H1 (cell line): Measurements from ENCODE around the gene INTS1. TPM values are rescaled to one million over a fixed set of nuclear protein-coding genes. Genes with fewer than 3 reads are reported as not detected.

ENCODE experiments used
- CTCF ChIA-PET: fragments of 300-600 bp; sonication (Branson Sonifier 250); formaldehyde crosslinking; loops from one replicate; lab custom pipeline; 2021; ENCODE audit not compliant: partially characterized antibody; lab: Charles Lee
- POLR2A ChIA-PET: fragments of 300-600 bp; sonication (Branson Sonifier 250); formaldehyde crosslinking; loops from one replicate; lab custom pipeline; 2021; ENCODE audit warnings: inconsistent platforms; ENCODE audit not compliant: partially characterized antibody; lab: Charles Lee
- DNase-seq, 2 experiments: peaks; one replicate each; pipeline versions ENCODE4 v3.0.0 to v3.0.0-alpha.2; 2010 to 2022; ENCODE audit warnings: low spot score in 2 of 2, low read depth in 1 of 2, mixed read lengths in 1 of 2
- FAIRE-seq: peaks from 2 replicates; lab custom pipeline; 2011; peaks lifted over from hg19 to GRCh38; lab: Jason Lieb, UNC
- H2AFZ ChIP-seq: 2 replicates; pipeline ENCODE4 v1.8.1; 2012; ENCODE audit warnings: low read length, inconsistent platforms
- H2AK5ac ChIP-seq: 2 replicates; pipeline ENCODE4 v1.6.1; 2013; ENCODE audit warnings: low read depth, low read length
- H2BK120ac ChIP-seq: replicated peaks from 2 replicates; pipeline ENCODE3; 2013; ENCODE audit warnings: low read depth, low read length, inconsistent platforms
- H2BK12ac ChIP-seq: 2 replicates; pipeline ENCODE4 v1.6.1; 2013; ENCODE audit warnings: low read depth, low read length
- H2BK15ac ChIP-seq: 2 replicates; pipeline ENCODE4 v1.6.1; 2013; ENCODE audit warnings: low read length
- H2BK20ac ChIP-seq: 2 replicates; pipeline ENCODE4 v1.6.1; 2013; ENCODE audit warnings: low read length
- H2BK5ac ChIP-seq: 2 replicates; pipeline ENCODE4 v1.6.1; 2013; ENCODE audit warnings: low read depth, low read length
- H3K14ac ChIP-seq: 2 replicates; pipeline ENCODE4 v1.6.1; 2013; ENCODE audit warnings: inconsistent platforms; ENCODE audit not compliant: insufficient read length
- H3K18ac ChIP-seq: 2 replicates; pipeline ENCODE4 v1.6.1; 2013; ENCODE audit warnings: low read length; ENCODE audit errors: extremely low read depth
- H3K23ac ChIP-seq: 2 replicates; pipeline ENCODE4 v1.6.1; 2013; ENCODE audit warnings: inconsistent platforms; ENCODE audit not compliant: insufficient read length
- H3K23me2 ChIP-seq: 2 replicates; pipeline ENCODE4 v1.6.1; 2013; ENCODE audit warnings: low read depth, low read length
- H3K27ac ChIP-seq: 2 replicates; pipeline ENCODE4 v1.6.1; 2011; ENCODE audit warnings: low read depth, low read length, inconsistent platforms
- H3K27me3 ChIP-seq, 4 experiments: replicated peaks in 1 of 4; 1 replicate in 1 of 4; 2 replicates in 3 of 4; pipeline versions ENCODE4 v1.6.1 to v1.8.1; 2011 to 2013; ENCODE audit warnings: low read length in 3 of 4, mild to moderate bottlenecking in 3 of 4, inconsistent platforms in 2 of 4, mixed read lengths in 2 of 4, moderate library complexity in 1 of 4; ENCODE audit not compliant: control insufficient read depth in 3 of 4, insufficient read depth in 3 of 4; ENCODE audit errors: extremely low read depth in 1 of 4
- H3K36me3 ChIP-seq, 4 experiments: 2 replicates each; pipeline versions ENCODE4 v1.6.1 to v1.8.1; 2011 to 2013; ENCODE audit warnings: mild to moderate bottlenecking in 4 of 4, low read length in 3 of 4, moderate library complexity in 2 of 4, control low read depth in 1 of 4, inconsistent platforms in 1 of 4; ENCODE audit not compliant: insufficient read depth in 4 of 4, control insufficient read depth in 2 of 4
- H3K4ac ChIP-seq: replicated peaks from 2 replicates; pipeline ENCODE3; 2013; ENCODE audit warnings: low read length, low read depth, mixed read lengths, inconsistent platforms; ENCODE audit not compliant: insufficient read length
- H3K4me1 ChIP-seq, 4 experiments: replicated peaks in 1 of 4; 1 replicate in 1 of 4; 2 replicates in 3 of 4; pipeline versions ENCODE4 v1.6.1 to v1.8.1; 2011 to 2013; ENCODE audit warnings: low read length in 3 of 4, inconsistent platforms in 2 of 4, mixed read lengths in 1 of 4; ENCODE audit not compliant: insufficient read depth in 4 of 4, control insufficient read depth in 3 of 4
- H3K4me2 ChIP-seq, 2 experiments: 2 replicates each; pipeline versions ENCODE4 v1.6.1 to v1.8.1; 2011 to 2013; ENCODE audit warnings: low read depth in 2 of 2, low read length in 2 of 2, control low read depth in 1 of 2, inconsistent platforms in 1 of 2, mild to moderate bottlenecking in 1 of 2; ENCODE audit not compliant: insufficient read depth in 1 of 2
- H3K4me3 ChIP-seq, 4 experiments: fragments of 200-600, 300-600 bp in 1 of 4; sonication (generic), shearing (Covaris generic), sonication (Bioruptor Twin) in 1 of 4; 2 replicates each; pipeline versions ENCODE4 v1.5.1 to v1.8.1; 2011 to 2016; ENCODE audit warnings: low read length in 4 of 4, low read depth in 3 of 4, control low read depth in 2 of 4, inconsistent platforms in 2 of 4, mild to moderate bottlenecking in 2 of 4, mixed read lengths in 1 of 4, moderate library complexity in 1 of 4; ENCODE audit not compliant: insufficient read depth in 2 of 4; ENCODE audit errors: extremely low read depth in 1 of 4
- H3K56ac ChIP-seq: replicated peaks from 2 replicates; pipeline ENCODE3; 2013; ENCODE audit warnings: low read depth, mild to moderate bottlenecking, mixed read lengths, low read length, inconsistent platforms; ENCODE audit not compliant: insufficient read length
- H3K79me1 ChIP-seq: 2 replicates; pipeline ENCODE4 v1.6.1; 2013; ENCODE audit warnings: low read depth, low read length, control low read depth
- H3K79me2 ChIP-seq, 2 experiments: 2 replicates each; pipeline versions ENCODE4 v1.6.1 to v1.8.1; 2012 to 2013; ENCODE audit warnings: low read length in 2 of 2, mild to moderate bottlenecking in 2 of 2, inconsistent platforms in 1 of 2; ENCODE audit not compliant: insufficient read depth in 2 of 2, control insufficient read depth in 1 of 2
- H3K9ac ChIP-seq, 4 experiments: replicated peaks in 1 of 4; 1 replicate in 1 of 4; 2 replicates in 3 of 4; pipeline versions ENCODE4 v1.6.1 to v1.8.1; 2011 to 2013; ENCODE audit warnings: low read depth in 3 of 4, low read length in 3 of 4, control low read depth in 2 of 4, mild to moderate bottlenecking in 2 of 4, moderate library complexity in 2 of 4, inconsistent platforms in 1 of 4; ENCODE audit errors: extremely low read depth in 1 of 4
- H3K9me3 ChIP-seq, 2 experiments: 2 replicates each; pipeline versions ENCODE4 v1.6.1 to v1.8.1; 2012 to 2013; ENCODE audit warnings: mild to moderate bottlenecking in 2 of 2, moderate library complexity in 2 of 2, control low read depth in 1 of 2, inconsistent platforms in 1 of 2, low read depth in 1 of 2, low read length in 1 of 2, mixed read lengths in 1 of 2; ENCODE audit not compliant: insufficient read depth in 2 of 2
- H4K20me1 ChIP-seq, 2 experiments: replicated peaks in 1 of 2; 2 replicates each; pipeline versions ENCODE3 to v1.8.1; 2011 to 2013; ENCODE audit warnings: inconsistent platforms in 2 of 2, low read length in 2 of 2, mild to moderate bottlenecking in 1 of 2; ENCODE audit not compliant: insufficient read depth in 2 of 2, control insufficient read depth in 1 of 2
- H4K5ac ChIP-seq: 2 replicates; pipeline ENCODE4 v1.6.1; 2013; ENCODE audit warnings: low read length, low read depth, mixed read lengths, inconsistent platforms; ENCODE audit not compliant: insufficient read length
- H4K8ac ChIP-seq: 2 replicates; pipeline ENCODE4 v1.8.0; 2013; ENCODE audit warnings: mild to moderate bottlenecking, moderate library complexity, low read length, inconsistent platforms; ENCODE audit not compliant: insufficient read depth; ENCODE audit errors: extremely low read depth
- H4K91ac ChIP-seq: replicated peaks from 2 replicates; pipeline ENCODE3; 2013; ENCODE audit warnings: low read length, mixed read lengths, inconsistent platforms; ENCODE audit not compliant: insufficient read length
- CREB1 ChIP-seq: IDR thresholded peaks from 2 replicates; pipeline ENCODE4 v1.6.1; 2012; ENCODE audit warnings: inconsistent platforms
- CTBP2 ChIP-seq: IDR thresholded peaks from 2 replicates; pipeline ENCODE4 v1.7.0; 2011; ENCODE audit warnings: borderline replicate concordance, mild to moderate bottlenecking, moderate library complexity, mixed read lengths, low read length; ENCODE audit not compliant: insufficient read depth, insufficient read length
- GABPA ChIP-seq: IDR thresholded peaks from 2 replicates; pipeline ENCODE4 v1.6.1; 2011; ENCODE audit warnings: mild to moderate bottlenecking, low read length, moderate library complexity, borderline replicate concordance; ENCODE audit not compliant: insufficient read depth
- HDAC6 ChIP-seq: IDR thresholded peaks from one replicate; pipeline ENCODE4 v1.7.1; 2012; ENCODE audit warnings: low read depth, mild to moderate bottlenecking, inconsistent platforms, low read length, moderate library complexity
- KDM1A ChIP-seq: fragments of 200-600, 300-600 bp; sonication (generic); IDR thresholded peaks from 2 replicates; pipeline ENCODE4 v1.7.1; 2016; ENCODE audit warnings: mild to moderate bottlenecking, low read length, borderline replicate concordance
- RAD21 ChIP-seq, 2 experiments: IDR thresholded peaks in 1 of 2; conservative IDR thresholded peaks in 1 of 2; 2 replicates each; pipeline ENCODE4 v1.6.1; 2011; ENCODE audit warnings: low read depth in 2 of 2, low read length in 2 of 2, improper control_type of control experiment in 1 of 2, inconsistent platforms in 1 of 2, mild to moderate bottlenecking in 1 of 2, moderate library complexity in 1 of 2
- YY1 ChIP-seq: IDR thresholded peaks from 2 replicates; pipeline ENCODE4 v1.6.1; 2011; ENCODE audit warnings: low read depth, mild to moderate bottlenecking, low read length
- WGBS, 2 experiments: shearing (Covaris generic) in 1 of 2; methylation state at CpG; one replicate each; pipeline versions ENCODE4 v1.1.6 to v1.1.7; 2013 to 2015; ENCODE audit warnings: low lambda C conversion rate in 2 of 2, mixed read lengths in 2 of 2, inconsistent platforms in 1 of 2, low coverage in 1 of 2, missing lambda C conversion rate in 1 of 2; ENCODE audit not compliant: insufficient replicate concordance in 2 of 2, insufficient coverage in 1 of 2, insufficient read length in 1 of 2; ENCODE audit errors: extremely low coverage in 1 of 2, missing lambda C conversion rate in 1 of 2; 5-methylcytosine and 5-hydroxymethylcytosine counted together
- polyA plus RNA-seq, 7 experiments: library from polyadenylated mRNA; depleted of rRNA in 3 of 7; stranded (reverse) in 5 of 7; unstranded in 2 of 7; fragments of >200 nt in 5 of 7; fragments of 200-250 nt in 2 of 7; gene quantifications; 1 replicate in 5 of 7; 2 replicates in 1 of 7; 4 replicates in 1 of 7; pipeline versions ENCODE4 v1.2.1 to v1.2.3, GENCODE V29; 2011 to 2013; ENCODE audit warnings: missing spikeins in 2 of 7, mixed read lengths in 2 of 7
- total RNA-seq: library from RNA; stranded (reverse); fragmentation: NEBNext Ultra II Directional; extraction: Animal tissue kit (Norgen Biotek cat#: 25700); gene quantifications from 2 replicates; pipeline ENCODE4 v1.2.1, GENCODE V29; 2021
- TF ChIP-seq, protein P1 (sequence below), 3 experiments: IDR thresholded peaks; 1 replicate in 2 of 3; 2 replicates in 1 of 3; pipeline versions ENCODE4 v1.5.1 to v1.6.1; 2011; ENCODE audit warnings: low read length in 3 of 3, mild to moderate bottlenecking in 3 of 3, inconsistent platforms in 2 of 3, low read depth in 1 of 3, moderate library complexity in 1 of 3; ENCODE audit not compliant: insufficient read depth in 1 of 3; ENCODE audit errors: control extremely low read depth in 1 of 3

INTS1 gene
- total and polyA plus RNA-seq, 2 of the 8 experiments (the other 6 are each of a cell fraction or from before 2014, with no cell fraction given) = 76.9 to 104 TPM

DNA sequence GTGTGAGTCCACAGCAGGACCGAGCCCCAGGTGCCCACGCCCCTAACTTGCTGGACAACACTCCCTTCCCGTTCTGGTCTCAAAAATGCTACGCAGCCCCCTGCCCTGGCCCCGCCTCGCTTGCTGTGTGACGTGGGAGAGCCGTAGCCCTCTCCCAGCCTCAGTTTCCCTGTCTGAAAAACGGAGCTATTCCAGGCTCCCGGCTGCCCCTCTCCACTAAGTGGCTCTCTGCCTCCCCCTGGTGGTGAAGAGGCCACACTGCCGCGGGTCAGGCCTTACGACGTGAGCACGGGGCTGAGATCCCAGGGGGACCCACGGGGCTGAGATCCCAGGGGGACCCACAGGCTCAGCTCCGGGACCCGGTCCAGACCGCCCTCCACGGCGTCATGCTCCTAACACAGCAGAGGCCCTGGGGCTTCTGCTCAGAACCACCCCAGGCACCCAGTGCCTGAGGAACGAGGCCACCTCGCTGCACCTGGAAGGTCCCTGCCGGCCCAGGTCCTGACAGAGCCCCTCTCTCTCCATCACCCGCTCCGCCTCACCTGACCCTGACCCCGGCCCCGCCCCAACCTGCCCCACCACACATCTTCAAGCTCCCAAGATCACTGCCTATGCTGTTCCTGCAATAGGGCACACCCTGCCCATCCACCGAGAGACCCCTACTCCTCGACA lies 71.6 kb downstream of the INTS1 start:
- Histone ChIP-seq H3K9me3 (no peaks in the 10 kb centered on the region), H4K20me1 (no peaks in the 10 kb centered on the region), H3K9ac (no peak overlapping the region; a peak in 1 of 7 replicates), H3K36me3 (no peaks in the 10 kb centered on the region), H3K23me2 (no peaks in the 10 kb centered on the region), H3K79me1 (no peaks in the 10 kb centered on the region), H3K4me3 (peak overlapping the region in 1 of 4 experiments; percentile 41; a peak in 1 of 8 replicates), H2BK15ac (no peak overlapping the region), H2BK120ac (no peak overlapping the region), H3K27me3 (no peaks in the 10 kb centered on the region), H2BK5ac (no peak overlapping the region; the same call in 1 of the 2 replicates), H3K4me2 (peak overlapping the region in 1 of 2 experiments; percentile 58; a peak in 2 of 4 replicates), H2AK5ac (no peak overlapping the region), H3K14ac (no peak overlapping the region), H3K4me1 (peaks cover 0 to 10% (median 5%) of the 10 kb centered on the region in 4 experiments; a peak in 5 of 7 replicates), H3K56ac (no peak overlapping the region), H3K27ac (no peak overlapping the region), H2AFZ (no peak overlapping the region), H3K23ac (no peak overlapping the region), H3K79me2 (no peaks in the 10 kb centered on the region), H4K5ac (no peak overlapping the region), H2BK12ac (no peak overlapping the region), H4K91ac (no peak overlapping the region), H4K8ac (peak overlapping the region; percentile 82), H2BK20ac (no peak overlapping the region), H3K18ac (peak overlapping the region; percentile 15; the same call in 1 of the 2 replicates), H3K4ac (no peak overlapping the region)
- 25% methylated on average over 28 of the region's 30 CpGs; no CpG with 5 or more reads in 1 of the 2 experiments for WGBS, 2 experiments
- ChIA-PET CTCF (interaction anchor here (0.5 to 4.6 kb wide), 50 partner anchors 8 to 743 kb away, joined by 3 to 62 read pairs (median 4); no protein-coding TSS in a partner anchor), POLR2A (interaction anchor here (0.5 to 1.2 kb wide), 7 partner anchors 9 to 313 kb away, joined by 3 to 5 read pairs (median 3); no protein-coding TSS in a partner anchor)
- DNase-seq (peak in 1 of 2 experiments; percentile 97), FAIRE-seq (no peak)
- TF ChIP-seq KDM1A (peak; percentile 57; the same call in 1 of the 2 replicates), RAD21 (IDR thresholded peaks at IDR 0.05 in 1 of 2, conservative IDR thresholded peaks at IDR 0.05 in 1 of 2; ENCODE audit: low read depth in 2 of 2, low read length in 2 of 2) (peak; percentile 80 to 91), GABPA (peak; percentile 77; the same call in 1 of the 2 replicates), CTBP2 (no peak), CREB1 (peak; percentile 41; the same call in 1 of the 2 replicates), HDAC6 (no peak), YY1 (0 out of 2 replicates have a peak, but pooled peaks have one; percentile 30)
- TF ChIP-seq, protein P1, sequence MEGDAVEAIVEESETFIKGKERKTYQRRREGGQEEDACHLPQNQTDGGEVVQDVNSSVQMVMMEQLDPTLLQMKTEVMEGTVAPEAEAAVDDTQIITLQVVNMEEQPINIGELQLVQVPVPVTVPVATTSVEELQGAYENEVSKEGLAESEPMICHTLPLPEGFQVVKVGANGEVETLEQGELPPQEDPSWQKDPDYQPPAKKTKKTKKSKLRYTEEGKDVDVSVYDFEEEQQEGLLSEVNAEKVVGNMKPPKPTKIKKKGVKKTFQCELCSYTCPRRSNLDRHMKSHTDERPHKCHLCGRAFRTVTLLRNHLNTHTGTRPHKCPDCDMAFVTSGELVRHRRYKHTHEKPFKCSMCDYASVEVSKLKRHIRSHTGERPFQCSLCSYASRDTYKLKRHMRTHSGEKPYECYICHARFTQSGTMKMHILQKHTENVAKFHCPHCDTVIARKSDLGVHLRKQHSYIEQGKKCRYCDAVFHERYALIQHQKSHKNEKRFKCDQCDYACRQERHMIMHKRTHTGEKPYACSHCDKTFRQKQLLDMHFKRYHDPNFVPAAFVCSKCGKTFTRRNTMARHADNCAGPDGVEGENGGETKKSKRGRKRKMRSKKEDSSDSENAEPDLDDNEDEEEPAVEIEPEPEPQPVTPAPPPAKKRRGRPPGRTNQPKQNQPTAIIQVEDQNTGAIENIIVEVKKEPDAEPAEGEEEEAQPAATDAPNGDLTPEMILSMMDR (IDR thresholded peaks at IDR 0.05; ENCODE audit: control extremely low read depth in 1 of 3, insufficient read depth in 1 of 3, low read depth in 1 of 3, low read length in 3 of 3) = peak in 2 of 3 experiments; percentile 93 to 95; a peak in 3 of 4 replicates
